Subcutaneous adipose tissue (tissue), 4 donors: ENCODE measurements around the gene ZG16. TPM values are rescaled to one million over a fixed set of nuclear protein-coding genes. Genes with fewer than 3 reads are reported as not detected.

ENCODE experiments used
- CTCF ChIP-seq: fragments of 450-650 bp; IDR thresholded peaks from one replicate; pipeline ENCODE4 v1.5.1; 2016; ENCODE audit warnings: low read depth, mild to moderate bottlenecking, control low read depth, antibody characterized with exemption, moderate library complexity
- total RNA-seq, 4 donors: library from RNA; depleted of rRNA; stranded (reverse); fragments of >200 nt; gene quantifications; one replicate each; pipeline ENCODE4 v1.1.0, GENCODE V29; 2016

The ZG16 gene
- total RNA-seq, 4 donors from 2014 or later, result 0.17 to 0.75 TPM; not detected in 2

- TF ChIP-seq CTCF, result no peak
Observed at GRCh38 chr16:29779474-29779873, 1.4 kb downstream of the ZG16 start.

GRCh38 chr16:29784157-29784556 is 6.1 kb downstream of the ZG16 start:
- TF ChIP-seq CTCF, result no peak

GRCh38 chr16:29784901-29785500 is 6.9 kb downstream of the ZG16 start:
- no peak for TF ChIP-seq CTCF

- no peak for TF ChIP-seq CTCF
Observed at GRCh38 chr16:29789775-29790182, 11.7 kb downstream of the ZG16 start.

- no peak for TF ChIP-seq CTCF
Observed at GRCh38 chr16:29790183-29790948, 12.3 kb downstream of the ZG16 start, which contains the start of gene KIF22. Gene KIF22, plus strand, starts transcription at chr16:29790751. Its CDS starts 9 bp downstream, at chr16:29790760.

- TF ChIP-seq CTCF, result no peak
Observed at GRCh38 chr16:29790949-29791844, 13.1 kb downstream of the ZG16 start.
